ENCODE data around the gene SLC25A1.
"Not testable (repeated sequence)": the region's sequence is repeated elsewhere in the genome, so short reads cannot be mapped to it uniquely, and the experiment has no call there.

Gene SLC25A1

GRCh38 chr22:19204640-19205039, 26.1 kb upstream of the SLC25A1 start:
- DNase-seq: no peak

GRCh38 chr22:19203834-19204233, 25.3 kb upstream of the SLC25A1 start:
- DNase-seq: no peak

- DNase-seq: not testable (repeated sequence)
Observed at GRCh38 chr22:19202799-19203186, 24.3 kb upstream of the SLC25A1 start.

GRCh38 chr22:19201869-19202798, 23.6 kb upstream of the SLC25A1 start:
- DNase-seq: no peak

- no peak for DNase-seq
Observed at GRCh38 chr22:19201130-19201868, 22.8 kb upstream of the SLC25A1 start.

- no peak for DNase-seq
Observed at GRCh38 chr22:19199479-19199878, 20.9 kb upstream of the SLC25A1 start.

- no peak for DNase-seq
Observed at GRCh38 chr22:19197997-19198865, 19.7 kb upstream of the SLC25A1 start.

- no peak for DNase-seq
Observed at GRCh38 chr22:19196841-19197612, 18.5 kb upstream of the SLC25A1 start.

GRCh38 chr22:19195796-19196731, 17.5 kb upstream of the SLC25A1 start:
- DNase-seq: no peak

- DNase-seq: no peak
Observed at GRCh38 chr22:19194766-19195536, 16.4 kb upstream of the SLC25A1 start.

- DNase-seq: no peak
Observed at GRCh38 chr22:19193879-19194278, 15.3 kb upstream of the SLC25A1 start.

- no peak for DNase-seq
Observed at GRCh38 chr22:19187716-19188563, 9.4 kb upstream of the SLC25A1 start.

- no peak for DNase-seq
Observed at GRCh38 chr22:19184276-19184997, 5.9 kb upstream of the SLC25A1 start.

GRCh38 chr22:19183216-19183615, 4.7 kb upstream of the SLC25A1 start:
- DNase-seq: no peak

GRCh38 chr22:19182472-19183157, 4.1 kb upstream of the SLC25A1 start:
- no peak for DNase-seq

GRCh38 chr22:19181786-19182471, 3.4 kb upstream of the SLC25A1 start:
- DNase-seq: no peak

- DNase-seq: no peak
Observed at GRCh38 chr22:19180740-19181410, 2.3 kb upstream of the SLC25A1 start.

Data from NCI-H345 (cell line).